Measurements from ENCODE around the gene FDPS.
"Not testable (repeated sequence)": the region's sequence is repeated elsewhere in the genome, so short reads cannot be mapped to it uniquely, and the experiment has no call there.

The FDPS gene

DNA sequence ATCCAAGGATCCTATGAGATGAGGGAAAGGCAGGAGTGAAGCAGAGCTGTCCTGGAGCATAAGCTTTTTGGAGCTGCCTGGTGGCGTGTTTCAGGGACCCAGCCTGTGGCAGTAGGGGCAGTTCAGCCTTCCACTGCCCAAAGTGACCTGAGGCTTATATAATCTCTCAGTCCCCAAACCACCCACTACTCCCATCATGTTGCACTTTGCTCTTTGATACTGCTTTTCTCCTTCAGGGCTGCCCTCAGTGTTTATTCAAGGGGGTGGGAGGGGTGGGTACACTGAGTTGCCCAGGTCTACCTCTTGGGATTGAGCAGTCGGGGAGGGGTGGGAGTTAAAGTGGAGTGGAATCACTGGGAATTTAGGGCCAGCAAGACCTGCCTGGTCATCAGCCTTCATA is 22.1 kb upstream of the FDPS start:
- no peak for DNase-seq

DNA sequence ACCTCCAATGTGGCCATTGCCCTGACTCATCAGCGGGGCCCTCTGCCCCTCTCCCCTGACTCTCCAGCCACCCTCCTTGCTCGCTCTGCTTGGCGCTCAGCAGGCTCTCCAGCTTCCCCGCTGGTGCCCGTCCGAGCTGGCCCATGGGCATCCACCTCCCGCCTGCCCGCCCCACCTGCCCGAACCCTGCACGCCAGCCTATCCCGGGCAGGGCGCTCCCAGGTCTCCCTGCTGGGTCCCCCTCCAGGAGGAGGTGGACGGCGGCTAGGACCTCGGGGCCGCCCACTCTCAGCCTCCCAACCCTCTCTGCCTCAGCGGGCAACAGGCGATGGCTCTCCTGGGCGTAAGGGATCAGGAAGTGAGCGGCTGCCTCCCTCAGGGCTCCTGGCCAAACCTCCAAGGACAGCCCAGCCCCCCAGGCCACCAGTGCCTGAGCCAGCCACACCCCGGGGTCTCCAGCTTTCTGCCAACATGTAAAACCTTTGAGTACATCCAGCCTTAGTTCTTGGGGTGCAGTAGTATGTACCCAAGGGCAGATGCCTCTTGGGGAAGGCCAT is 20.6 kb upstream of the FDPS start:
- DNase-seq, result no peak

GRCh38 chr1:155291006-155291405 is 17.7 kb upstream of the FDPS start:
- not testable (repeated sequence) for DNase-seq

DNA sequence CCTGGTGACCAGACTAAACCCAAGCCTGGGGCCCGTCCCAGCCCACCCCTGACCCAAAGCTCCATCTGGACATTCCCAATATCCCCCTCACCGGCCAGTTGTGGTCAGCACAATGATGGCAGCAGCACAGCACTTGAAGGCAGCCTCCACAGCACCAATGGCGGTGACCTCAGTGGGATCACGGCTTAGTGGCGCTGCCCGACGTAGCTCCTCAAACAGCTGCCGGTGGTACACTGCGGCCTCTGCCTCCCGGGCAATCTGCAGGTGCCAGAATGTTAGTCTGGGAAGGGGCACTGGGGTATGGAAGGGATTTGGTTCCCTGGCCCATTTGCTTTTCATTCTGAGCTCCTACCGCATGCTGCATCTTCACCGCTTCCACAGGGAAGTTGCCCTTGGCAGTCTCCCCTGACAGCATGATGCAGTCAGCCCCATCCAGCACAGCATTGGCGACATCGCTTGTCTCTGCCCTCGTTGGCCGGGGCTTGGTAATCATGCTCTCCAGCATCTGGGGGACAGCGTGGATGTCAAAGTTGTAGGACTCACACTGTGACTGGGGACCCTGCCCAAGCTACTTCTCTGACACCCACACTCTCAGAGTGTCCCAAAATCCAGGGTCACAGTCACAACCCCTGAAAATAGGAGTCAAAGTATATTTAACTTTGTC is 15.4 kb upstream of the FDPS start:
- no peak for DNase-seq

GRCh38 chr1:155294520-155295182 is 14.0 kb upstream of the FDPS start:
- DNase-seq, result no peak

DNA sequence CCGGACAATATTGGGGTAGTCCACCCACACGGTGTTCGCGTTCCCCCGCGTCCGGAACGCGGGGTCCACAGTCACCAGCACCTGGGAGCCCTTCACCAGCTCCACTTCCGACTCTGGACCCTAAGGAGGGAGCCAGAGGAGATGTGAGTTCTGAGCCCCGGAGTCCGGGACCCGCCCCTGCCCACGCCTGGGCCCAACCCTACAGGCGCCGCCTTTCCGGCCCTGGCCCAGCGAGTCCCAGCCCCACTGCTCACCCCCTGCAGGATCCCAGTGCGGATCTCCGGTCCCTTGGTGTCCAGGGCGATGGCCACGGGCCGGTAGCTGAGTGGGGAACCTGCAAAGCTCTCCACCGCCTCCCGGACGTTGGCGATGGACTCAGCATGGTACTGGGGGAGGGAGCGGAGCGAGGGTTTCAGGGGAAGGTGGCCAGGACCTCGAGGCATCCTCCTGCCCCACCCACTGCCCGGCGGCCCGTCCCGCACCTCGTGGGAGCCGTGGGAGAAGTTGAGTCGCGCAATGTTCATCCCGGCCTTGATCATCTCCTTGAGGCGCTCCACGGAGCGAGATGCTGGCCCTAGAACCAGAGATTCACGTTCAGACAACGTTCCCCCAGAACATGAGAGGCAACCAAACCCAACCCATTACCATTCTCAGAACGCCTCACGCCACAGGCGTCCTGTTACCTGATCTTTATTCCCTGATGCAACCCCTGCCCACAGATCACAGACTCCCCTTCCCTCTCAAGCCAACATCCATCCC is 13.3 kb upstream of the FDPS start:
- no peak for DNase-seq

DNA sequence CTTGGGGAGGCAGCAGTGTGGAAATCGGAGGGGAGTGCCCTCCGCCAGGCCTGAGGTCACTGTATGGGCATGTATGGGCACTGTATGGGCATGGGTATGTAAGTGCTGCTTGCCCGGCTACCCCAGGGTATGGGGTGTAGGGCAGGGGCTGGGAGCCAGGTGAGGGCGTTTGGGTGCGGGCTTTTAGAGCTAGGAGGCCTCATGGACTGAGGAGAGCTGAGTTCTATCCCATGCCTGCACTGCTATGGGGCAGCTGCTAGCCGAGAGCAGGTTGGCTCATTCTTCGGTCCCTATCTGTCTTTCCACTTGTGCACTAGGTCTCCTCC is 12.8 kb upstream of the FDPS start:
- DNase-seq, result no peak

DNA sequence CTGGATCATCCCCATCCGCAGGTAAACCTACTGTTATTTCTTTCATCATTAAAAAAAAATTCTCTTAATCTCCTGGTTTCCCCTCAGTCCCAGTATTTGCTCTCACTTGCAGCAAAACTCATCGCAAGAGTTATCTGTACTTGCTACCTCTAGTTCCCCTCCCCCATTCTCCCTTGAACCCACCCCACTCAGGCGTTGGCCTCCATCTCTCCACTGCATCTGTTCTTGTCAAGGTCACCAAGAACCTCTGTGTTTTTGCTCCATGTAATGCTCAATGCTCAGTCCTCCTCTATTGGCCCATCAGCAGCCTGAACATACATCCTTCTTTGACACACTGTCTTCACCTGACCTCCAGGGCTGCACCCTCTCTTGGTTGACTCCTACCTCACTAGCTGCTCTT is 12.0 kb upstream of the FDPS start:
- no peak for DNase-seq

DNA sequence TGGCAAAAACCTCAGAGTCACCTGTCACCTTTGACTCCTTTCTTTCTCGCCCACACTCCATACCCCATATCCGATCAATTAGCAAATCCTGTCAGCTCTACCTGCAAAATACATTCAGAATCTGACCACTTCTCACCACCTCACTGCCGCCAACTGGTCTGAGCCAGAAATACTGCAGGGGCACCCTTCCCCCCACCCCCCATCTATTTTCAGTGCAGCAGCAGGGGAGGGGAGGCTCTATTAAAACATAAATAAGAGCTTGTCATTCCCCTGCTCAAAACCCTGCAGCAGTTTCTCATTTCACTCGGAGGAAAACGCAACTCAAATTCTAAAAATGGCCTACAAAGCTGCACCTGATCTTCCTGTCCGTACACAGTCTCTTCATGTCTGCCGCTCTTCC is 11.3 kb upstream of the FDPS start:
- no peak for DNase-seq

DNA sequence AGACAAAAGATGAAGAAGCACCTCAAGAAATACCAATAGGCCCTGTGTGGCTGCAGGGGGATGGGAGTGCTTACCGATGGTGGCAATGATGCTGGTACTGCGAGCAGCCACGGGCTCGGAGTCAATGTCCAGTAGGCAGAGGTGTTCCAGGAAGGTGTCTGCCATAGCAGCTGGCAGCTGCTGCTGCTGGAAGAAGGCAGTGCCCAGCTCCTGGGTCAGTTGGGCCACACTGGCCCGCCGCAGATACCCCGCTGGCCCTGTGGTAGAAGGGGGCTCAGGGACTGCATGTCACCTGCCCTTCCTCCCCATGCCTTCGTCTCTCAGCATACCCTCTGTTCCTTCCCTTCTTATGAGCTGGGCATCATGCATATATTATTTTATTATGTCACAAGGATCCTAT is 8.6 kb upstream of the FDPS start:
- no peak for DNase-seq

- no peak for DNase-seq
Observed at GRCh38 chr1:155300553-155301329, 7.9 kb upstream of the FDPS start.

DNA sequence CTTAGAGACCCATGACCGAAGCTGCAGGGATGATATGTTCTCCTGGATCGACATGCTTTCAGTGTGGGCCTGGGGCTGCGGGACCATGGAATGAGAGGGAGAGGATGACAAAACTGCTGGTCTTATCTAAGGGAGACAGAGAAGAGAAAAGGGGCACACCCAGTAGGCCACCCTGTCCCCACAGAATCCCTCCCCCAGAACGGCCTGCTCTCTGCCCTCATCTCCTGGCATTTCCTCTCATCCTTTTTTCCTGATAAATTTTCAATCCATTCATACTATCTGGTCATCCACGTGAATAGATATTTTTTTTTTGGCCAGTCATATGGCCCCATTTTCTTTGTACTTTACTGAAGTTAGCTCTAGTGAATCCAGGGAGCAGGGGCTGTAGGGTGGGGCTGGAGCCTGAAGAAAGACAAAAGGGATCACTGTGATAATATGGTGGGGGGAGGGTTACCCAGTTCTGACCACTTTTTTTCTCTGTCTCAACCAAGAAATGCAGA is 7.3 kb upstream of the FDPS start, which contains the start of gene PKLR:
PKLR (minus strand) TSS at position 97 of the 500 bp plus-strand sequence; CDS start at position 54, 43 bp downstream.
- no peak for DNase-seq

GRCh38 chr1:155304558-155305063 is 4.1 kb upstream of the FDPS start:
- DNase-seq, result no peak

DNA sequence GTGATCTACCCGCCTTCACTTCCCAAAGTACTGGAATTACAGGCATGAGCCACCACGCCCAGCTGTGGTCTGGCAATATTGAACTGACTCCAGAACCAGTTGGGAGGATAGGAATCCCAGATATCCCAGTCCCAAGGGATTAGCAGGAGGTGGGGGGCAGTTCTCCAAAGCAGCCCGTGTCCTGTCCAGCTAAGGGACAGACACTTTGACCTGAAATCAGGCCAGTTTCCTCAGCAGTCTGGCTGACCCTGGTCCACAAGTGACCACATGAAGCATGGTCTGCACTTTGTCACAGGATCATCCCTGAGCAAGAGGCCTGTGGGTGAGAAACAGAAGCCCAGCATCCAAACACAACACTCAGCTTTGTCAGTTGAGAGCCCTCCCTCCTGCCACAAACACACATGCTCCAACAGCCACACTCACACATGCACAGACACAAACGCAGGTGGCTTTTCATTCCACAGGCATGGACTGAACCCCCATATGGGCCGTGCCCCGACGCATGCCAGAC is 2.7 kb upstream of the FDPS start:
- no peak for DNase-seq

GRCh38 chr1:155307247-155307740 is 1.4 kb upstream of the FDPS start:
- DNase-seq, result no peak

DNA sequence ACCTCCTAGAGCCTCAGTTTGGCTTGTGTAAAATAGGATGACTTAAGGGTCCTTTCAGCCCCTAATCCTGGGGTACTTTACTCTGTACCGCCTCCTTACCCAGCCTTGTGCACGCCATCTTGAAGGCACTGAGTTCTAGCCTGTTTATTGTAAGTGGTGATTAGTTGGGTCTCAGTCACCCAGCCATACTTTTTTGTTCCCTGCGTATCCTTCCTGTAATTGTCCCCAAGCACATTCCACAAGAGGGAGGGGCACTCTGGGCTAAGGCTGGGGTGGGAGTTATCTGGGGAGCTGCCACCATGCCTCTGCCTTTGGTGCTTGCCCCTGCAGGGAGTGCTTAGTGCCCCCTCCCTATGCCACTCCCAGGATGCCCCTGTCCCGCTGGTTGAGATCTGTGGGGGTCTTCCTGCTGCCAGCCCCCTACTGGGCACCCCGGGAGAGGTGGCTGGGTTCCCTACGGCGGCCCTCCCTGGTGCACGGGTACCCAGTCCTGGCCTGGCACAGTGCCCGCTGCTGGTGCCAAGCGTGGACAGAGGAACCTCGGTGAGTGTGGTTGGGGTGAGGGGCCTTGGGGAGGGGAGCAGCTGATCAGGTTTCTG is 856 bp downstream of the FDPS start:
- no peak for DNase-seq

DNA sequence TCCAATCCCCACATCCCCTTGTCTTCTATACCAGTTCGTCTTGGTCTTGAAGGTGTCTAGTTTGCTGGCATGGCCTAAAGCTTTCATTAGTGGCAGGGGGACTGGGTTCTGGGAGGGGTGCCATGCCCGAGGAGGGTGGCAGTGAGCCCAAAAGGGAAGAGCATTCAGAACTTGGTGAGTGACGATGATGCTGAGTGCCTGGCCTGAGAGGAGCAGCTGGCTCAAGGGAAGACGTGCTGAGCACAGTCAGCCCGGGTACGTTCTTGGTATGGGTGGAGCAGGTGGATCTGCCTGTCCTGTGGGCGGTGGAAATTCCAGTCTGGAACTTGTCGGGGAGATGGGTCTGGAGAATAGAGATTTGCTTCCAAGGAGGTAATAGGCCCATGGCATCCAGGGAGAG is 4.6 kb downstream of the FDPS start:
- no peak for DNase-seq

DNA sequence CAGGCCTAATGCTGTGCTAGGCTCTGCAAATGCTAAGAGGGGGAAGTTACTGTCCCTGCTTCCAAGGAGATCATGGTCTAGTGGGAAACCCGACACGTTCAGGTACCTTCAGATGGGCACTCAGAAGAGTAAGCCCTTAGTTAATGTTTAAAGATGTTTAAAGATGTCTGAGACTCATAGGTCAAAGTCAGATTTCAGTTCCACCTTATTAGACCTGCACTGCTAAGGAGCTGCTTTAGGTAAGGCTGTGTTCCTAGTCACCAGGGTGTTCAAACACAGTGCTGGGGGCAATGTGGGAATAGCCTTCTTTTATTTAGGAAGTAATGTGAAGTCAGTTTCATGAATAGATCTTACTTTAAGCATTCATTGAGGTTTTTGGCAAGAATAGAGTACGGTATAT is 8.3 kb downstream of the FDPS start:
- no peak for DNase-seq

DNA sequence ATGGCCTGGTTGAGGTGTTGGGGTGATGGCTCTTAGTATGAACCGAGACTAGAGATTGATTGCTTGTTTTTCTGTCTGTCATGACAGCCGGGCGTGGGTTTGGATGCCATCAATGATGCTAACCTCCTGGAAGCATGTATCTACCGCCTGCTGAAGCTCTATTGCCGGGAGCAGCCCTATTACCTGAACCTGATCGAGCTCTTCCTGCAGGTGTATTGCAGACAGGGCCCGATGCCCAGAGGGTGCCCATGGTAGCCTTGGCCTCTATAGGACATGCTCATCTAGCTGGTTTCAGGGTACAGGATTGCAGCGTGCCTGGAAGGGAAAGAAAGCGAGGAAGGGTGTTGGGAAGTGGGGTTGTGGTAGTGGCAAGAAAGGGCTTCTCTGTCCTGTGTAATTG is 9.4 kb downstream of the FDPS start:
- no peak for DNase-seq

- no peak for DNase-seq
Observed at GRCh38 chr1:155319536-155319935, 10.9 kb downstream of the FDPS start.

- no peak for DNase-seq
Observed at GRCh38 chr1:155320252-155320651, 11.6 kb downstream of the FDPS start.
